ENCODE measurements around the gene ZNF628.

The ZNF628 gene

GRCh38 chr19:55497763-55498162, 21.3 kb downstream of the ZNF628 start:
- no peak for DNase-seq

GRCh38 chr19:55498246-55498840, 21.9 kb downstream of the ZNF628 start:
- no peak for DNase-seq

- DNase-seq: peak; percentile 1
These were observed 24.0 kb downstream of the ZNF628 start for GRCh38 chr19:55500368-55500952.

- no peak for DNase-seq
These were observed 26.0 kb downstream of the ZNF628 start for GRCh38 chr19:55502197-55502952.

- DNase-seq: no peak
These were observed 26.7 kb downstream of the ZNF628 start for GRCh38 chr19:55503157-55503501.

- DNase-seq: peak; percentile 89
These were observed 27.3 kb downstream of the ZNF628 start for GRCh38 chr19:55503502-55504251.

- no peak for DNase-seq
These were observed 27.8 kb downstream of the ZNF628 start for GRCh38 chr19:55504252-55504603.

GRCh38 chr19:55504981-55505380, 28.6 kb downstream of the ZNF628 start:
- DNase-seq: no peak

GRCh38 chr19:55508120-55508519, 31.7 kb downstream of the ZNF628 start:
- peak; percentile 100 for DNase-seq

- peak; percentile 91 for DNase-seq
These were observed 40.6 kb downstream of the ZNF628 start for GRCh38 chr19:55516878-55517620.

GRCh38 chr19:55519451-55520311, 43.3 kb downstream of the ZNF628 start:
- DNase-seq: peak; percentile 93

GRCh38 chr19:55520691-55521292, 44.4 kb downstream of the ZNF628 start:
- no peak for DNase-seq

GRCh38 chr19:55525289-55526101, 49.1 kb downstream of the ZNF628 start:
- DNase-seq: no peak

GRCh38 chr19:55526216-55527196, 50.1 kb downstream of the ZNF628 start:
- DNase-seq: peak; percentile 93

- DNase-seq: no peak
These were observed 51.0 kb downstream of the ZNF628 start for GRCh38 chr19:55527197-55528029.

GRCh38 chr19:55528030-55528803, 51.8 kb downstream of the ZNF628 start:
- DNase-seq: no peak

GRCh38 chr19:55529636-55530234, 53.3 kb downstream of the ZNF628 start:
- DNase-seq: no peak
